Femur (tissue), 1 donor: ENCODE data around the gene KLF13.

Source experiments
- DNase-seq: peaks from one replicate; pipeline ENCODE4 v3.0.0-alpha.2; 2017

Gene KLF13

GRCh38 chr15:31405200-31405920 lies 78.7 kb downstream of the KLF13 start:
- no peak for DNase-seq

GRCh38 chr15:31407376-31407775 lies 80.7 kb downstream of the KLF13 start:
- no peak for DNase-seq

DNA sequence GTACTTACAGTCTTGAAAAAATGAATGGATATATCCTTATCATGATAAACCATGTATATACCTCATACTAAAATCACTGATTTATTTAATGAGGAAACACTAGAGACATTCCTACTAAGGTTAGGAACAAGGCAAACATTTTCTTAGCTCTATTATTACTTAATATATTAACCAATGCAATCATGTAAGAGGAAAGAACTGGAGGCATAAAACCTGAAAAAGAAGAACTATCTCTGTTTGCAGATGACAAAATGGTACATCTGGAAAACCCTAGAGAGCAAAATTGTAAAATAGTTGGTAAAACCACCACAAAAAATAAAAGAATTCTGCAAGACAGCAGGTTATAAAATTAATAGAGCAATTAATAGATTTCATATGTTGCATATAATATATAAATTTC lies 81.2 kb downstream of the KLF13 start:
- DNase-seq: no peak

DNA sequence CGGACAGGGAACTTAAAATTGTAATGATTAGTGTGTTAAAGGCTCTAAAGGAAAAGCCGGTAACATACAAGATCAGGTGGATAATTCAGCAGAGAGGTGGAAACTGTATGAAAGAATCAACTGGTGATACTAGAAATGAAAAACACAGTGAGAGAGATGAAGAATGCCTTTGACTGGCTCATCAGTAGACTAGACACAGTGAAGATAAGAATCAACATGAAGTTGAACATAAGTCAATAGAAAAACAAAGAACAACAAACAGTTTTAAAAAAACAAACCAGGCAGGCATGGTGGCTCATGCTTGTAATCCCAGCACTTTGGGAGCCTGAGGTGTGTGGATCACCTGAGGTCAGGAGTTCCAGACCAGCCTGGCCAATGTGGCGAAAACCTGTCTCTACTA lies 82.1 kb downstream of the KLF13 start:
- DNase-seq: no peak

- no peak for DNase-seq
Measured at GRCh38 chr15:31409171-31409570, 82.5 kb downstream of the KLF13 start.

GRCh38 chr15:31412824-31413223 lies 86.2 kb downstream of the KLF13 start:
- no peak for DNase-seq

- no peak for DNase-seq
Measured at GRCh38 chr15:31415201-31415600, 88.6 kb downstream of the KLF13 start.

- no peak for DNase-seq
Measured at GRCh38 chr15:31419820-31420219, 93.2 kb downstream of the KLF13 start.

DNA sequence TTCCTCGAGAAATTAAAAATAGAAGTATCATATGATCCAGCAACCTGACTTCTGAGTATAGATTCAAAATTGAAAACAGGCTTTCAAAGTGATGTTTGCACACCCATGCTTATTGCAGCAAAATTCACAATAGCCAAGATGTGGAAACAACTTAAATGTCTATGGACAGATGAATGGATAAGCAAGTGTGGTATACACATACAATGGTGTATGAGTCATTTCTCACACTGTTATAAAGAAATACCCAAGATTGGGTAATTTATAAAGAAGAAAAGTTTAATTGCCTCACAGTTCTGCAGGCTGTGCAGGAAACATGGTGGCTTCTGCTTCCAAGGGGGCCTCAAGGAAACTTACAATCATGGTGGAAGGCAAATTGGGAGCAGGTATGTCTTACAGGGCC lies 100.8 kb downstream of the KLF13 start:
- no peak for DNase-seq
